ENCODE results near the gene SDK2. TPM values are rescaled to one million over a fixed set of nuclear protein-coding genes. Genes with fewer than 3 reads are reported as not detected.

SDK2 gene
- polyA plus RNA-seq, 2 of the 4 experiments (the other 2 are of a cell fraction), result 0.36 to 0.57 TPM

- POLR2A ChIA-PET, result no interaction called here
- H3K4me3 ChIP-seq, result no peak overlapping the region
- no peak for FAIRE-seq
- no peak for DNase-seq (ENCODE audit: low read depth in 1 of 2, low spot score in 1 of 2)
- ATAC-seq, result no peak
- peaks cover 30% of the 10 kb centered on the region for H3K4me1 ChIP-seq
- no peak overlapping the region for H3K4me2 ChIP-seq
- CTCF ChIA-PET, result interaction anchor here (0.8 to 23.7 kb wide), 7 partner anchors 11 to 799 kb away, joined by 3 to 975 read pairs (median 5); partner anchors contain the start of genes CDC42EP4 and CPSF4L
- H3K9me3 ChIP-seq, result no peaks in the 10 kb centered on the region
- 69% methylated on average over 9 of the region's 9 CpGs for WGBS (ENCODE audit: missing lambda C conversion rate)
- H3K27ac ChIP-seq, result no peak overlapping the region
- TF ChIP-seq ZNF302 (CRISPR knock-in tag; IDR thresholded peaks at IDR 0.05) (no peak), RNF2 (IDR thresholded peaks at IDR 0.05; ENCODE audit: borderline replicate concordance, low read depth) (no peak), BHLHE40 (IDR thresholded peaks at IDR 0.05; ENCODE audit: low read depth, low read length) (no peak), HDAC2 (IDR thresholded peaks at IDR 0.05) (no peak), KDM1A (IDR thresholded peaks at IDR 0.05; ENCODE audit: low read depth) (no peak), CHD4 (IDR thresholded peaks at IDR 0.05; ENCODE audit: borderline replicate concordance) (no peak), CBX8 (IDR thresholded peaks at IDR 0.05) (no peak), NR3C1 (IDR thresholded peaks at IDR 0.05) (no peak), RCOR1 (IDR thresholded peaks at IDR 0.05; ENCODE audit: low read depth, low read length) (no peak), TFCP2L1 (CRISPR knock-in tag; IDR thresholded peaks at IDR 0.05) (no peak), EHF (CRISPR knock-in tag; IDR thresholded peaks at IDR 0.05) (no peak), PBX3 (IDR thresholded peaks at IDR 0.05) (no peak), ZC3H11A (IDR thresholded peaks at IDR 0.05) (no peak), GATA3 (IDR thresholded peaks at IDR 0.05; ENCODE audit: borderline replicate concordance) (no peak), POLR2A (IDR thresholded peaks at IDR 0.05; ENCODE audit: low read length) (no peak), REST (IDR thresholded peaks at IDR 0.05) (no peak), HOXB13 (CRISPR knock-in tag; IDR thresholded peaks at IDR 0.05; ENCODE audit: low read depth) (no peak), MAX (IDR thresholded peaks at IDR 0.05) (no peak)
These were observed 285.6 kb downstream of the SDK2 start for GRCh38 chr17:73358668-73359067.

DNA sequence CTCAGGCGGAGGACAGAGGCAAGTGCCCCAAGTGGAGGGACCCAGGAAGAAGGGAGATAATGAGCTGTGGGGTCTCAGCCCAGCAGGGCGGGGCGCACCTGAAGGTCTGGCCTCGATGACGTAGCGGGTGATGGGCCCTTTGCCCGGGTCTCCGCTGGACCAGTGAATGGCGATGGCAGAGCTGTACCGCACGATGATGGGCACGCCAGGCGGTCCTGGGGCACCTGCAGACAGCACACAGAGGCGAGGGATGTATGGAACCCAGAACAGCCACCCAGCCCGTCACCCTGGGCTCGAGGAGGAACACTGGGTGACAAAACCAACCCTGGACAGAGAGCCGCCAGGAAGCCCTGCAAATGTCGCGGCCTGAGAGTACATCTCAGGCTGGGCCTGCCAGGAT is 286.3 kb downstream of the SDK2 start:
- Histone ChIP-seq H3K9me3 (no peaks in the 10 kb centered on the region), H3K27ac (no peak overlapping the region; a peak in 1 of 6 replicates), H3K4me3 (no peak overlapping the region), H3K4me2 (no peak overlapping the region), H3K4me1 (peaks cover 30% of the 10 kb centered on the region)
- ChIA-PET POLR2A (no interaction called here), CTCF (interaction anchor here (1.0 to 8.5 kb wide), 7 partner anchors 8 to 102 kb away, joined by 3 to 81 read pairs (median 4); partner anchors contain the start of gene CDC42EP4)
- no peak for DNase-seq (ENCODE audit: low read depth in 1 of 2, low spot score in 1 of 2)
- no peak for ATAC-seq
- 84% methylated on average over 19 of the region's 19 CpGs for WGBS (ENCODE audit: missing lambda C conversion rate)
- no peak for FAIRE-seq
- TF ChIP-seq RFX5 (IDR thresholded peaks at IDR 0.05) (no peak), POLR2A (IDR thresholded peaks at IDR 0.05; ENCODE audit: low read length) (no peak), HDAC2 (IDR thresholded peaks at IDR 0.05) (no peak), ZC3H11A (IDR thresholded peaks at IDR 0.05) (no peak), ZFP36 (IDR thresholded peaks at IDR 0.05; ENCODE audit: borderline replicate concordance, partially characterized antibody) (no peak), EP300 (IDR thresholded peaks at IDR 0.05) (no peak), FOXS1 (CRISPR knock-in tag; IDR thresholded peaks at IDR 0.05) (no peak), MAFK (IDR thresholded peaks at IDR 0.05; ENCODE audit: partially characterized antibody) (no peak), ZNF302 (CRISPR knock-in tag; IDR thresholded peaks at IDR 0.05) (no peak), HOXB13 (CRISPR knock-in tag; IDR thresholded peaks at IDR 0.05; ENCODE audit: low read depth) (no peak), EHF (CRISPR knock-in tag; IDR thresholded peaks at IDR 0.05) (no peak), CBX2 (IDR thresholded peaks at IDR 0.05; ENCODE audit: borderline replicate concordance, low read depth) (no peak), ELK1 (IDR thresholded peaks at IDR 0.05; ENCODE audit: low read depth, low read length) (no peak), MYC (IDR thresholded peaks at IDR 0.05; ENCODE audit: borderline replicate concordance, low read length) (no peak)
- TF ChIP-seq, protein P1, sequence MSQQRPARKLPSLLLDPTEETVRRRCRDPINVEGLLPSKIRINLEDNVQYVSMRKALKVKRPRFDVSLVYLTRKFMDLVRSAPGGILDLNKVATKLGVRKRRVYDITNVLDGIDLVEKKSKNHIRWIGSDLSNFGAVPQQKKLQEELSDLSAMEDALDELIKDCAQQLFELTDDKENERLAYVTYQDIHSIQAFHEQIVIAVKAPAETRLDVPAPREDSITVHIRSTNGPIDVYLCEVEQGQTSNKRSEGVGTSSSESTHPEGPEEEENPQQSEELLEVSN (IDR thresholded peaks at IDR 0.05; ENCODE audit: borderline replicate concordance, low read depth), result no peak

Measured in A549 (cell line).